Left colon (tissue), 2 donors: ENCODE results near the gene DSPP. TPM values are rescaled to one million over a fixed set of nuclear protein-coding genes. Genes with fewer than 3 reads are reported as not detected.
A peak's percentile ranks its signal among the peaks of the same experiment; 100 is the strongest.

ENCODE experiments used
- ATAC-seq: fragments of 200-7000 bp; cut with Tn5 transposase; one replicate; pipeline ENCODE4 v1.9.1; 2020; ENCODE audit warnings: mild to moderate bottlenecking, moderate library complexity
- DNase-seq, 2 donors: peaks; one replicate each; pipeline ENCODE4 v3.0.0-alpha.2; 2020
- intact Hi-C, 2 donors: fragments of 100-400 bp; cut with DNase I in 1 of 2; cut with micrococcal nuclease in 1 of 2; formaldehyde crosslinking; loops; one replicate each; pipeline versions ENCODE4 v1.11.2 to v1.14.0; 2022; cut with DNase I, micrococcal nuclease
- total RNA-seq, 2 donors: library from RNA; stranded (reverse); fragmentation: NEBNext Ultra II Directional; extraction: Animal tissue kit (Norgen Biotek cat#: 25700); gene quantifications; one replicate each; pipeline ENCODE4 v1.2.1, GENCODE V29; 2021
- donor health status: DM: no; HTN: no; CAD: no.
- donor health status: DM: yes; HTN: yes; CAD: no.

The DSPP gene
- total RNA-seq, 2 donors from 2014 or later = not detected

- intact Hi-C loops = no loop called here
- no peak for DNase-seq
- ATAC-seq = no peak
Measured at GRCh38 chr4:87620491-87620890, 12.2 kb downstream of the DSPP start.

- ATAC-seq (no peak), DNase-seq (no peak)
- intact Hi-C loops = no loop called here
Measured at GRCh38 chr4:87622303-87622702, 14.0 kb downstream of the DSPP start.

- no peak for ATAC-seq
- DNase-seq = no peak
- intact Hi-C loops = no loop called here
Measured at GRCh38 chr4:87624698-87625097, 16.4 kb downstream of the DSPP start.

GRCh38 chr4:87631668-87632067 is 23.3 kb downstream of the DSPP start:
- ATAC-seq (no peak), DNase-seq (no peak)
- intact Hi-C loops = no loop called here

- DNase-seq (no peak), ATAC-seq (no peak)
- intact Hi-C loops = no loop called here
Measured at GRCh38 chr4:87632469-87632868, 24.1 kb downstream of the DSPP start.

- intact Hi-C loops = no loop called here
- ATAC-seq (no peak), DNase-seq (no peak)
Measured at GRCh38 chr4:87633243-87633642, 24.9 kb downstream of the DSPP start.

- ATAC-seq (no peak), DNase-seq (no peak)
- intact Hi-C loops = no loop called here
Measured at GRCh38 chr4:87644286-87644685, 36.0 kb downstream of the DSPP start.

GRCh38 chr4:87649980-87650379 is 41.7 kb downstream of the DSPP start, which contains the start of gene DMP1:
TSS of gene DMP1 (plus strand) at chr4:87650280. CDS start at chr4:87656493, 6,213 bp downstream.
- ATAC-seq (no peak), DNase-seq (no peak)
- intact Hi-C loops = no loop called here

GRCh38 chr4:87650938-87651337 is 42.6 kb downstream of the DSPP start:
- intact Hi-C loops = no loop called here
- no peak for DNase-seq
- ATAC-seq = no peak

- no peak for DNase-seq
- ATAC-seq = no peak
- intact Hi-C loops = no loop called here
Measured at GRCh38 chr4:87651941-87652340, 43.6 kb downstream of the DSPP start.

GRCh38 chr4:87654487-87655044 is 46.2 kb downstream of the DSPP start:
- intact Hi-C loops = no loop called here
- DNase-seq (no peak), ATAC-seq (no peak)

- ATAC-seq (no peak), DNase-seq (no peak)
- intact Hi-C loops = no loop called here
Measured at GRCh38 chr4:87657525-87657924, 49.2 kb downstream of the DSPP start.

- intact Hi-C loops = no loop called here
- DNase-seq = no peak
- peak; percentile 59 for ATAC-seq
Measured at GRCh38 chr4:87659247-87659931, 51.1 kb downstream of the DSPP start.

GRCh38 chr4:87662871-87663270 is 54.5 kb downstream of the DSPP start:
- no peak for DNase-seq
- intact Hi-C loops = no loop called here
- no peak for ATAC-seq

Other genes with a start within 250 kb of the DSPP start
- gene HSD17B11, start 217.3 kb upstream of the DSPP start, total RNA-seq = 100 to 1,000 TPM; 243 to 253 TPM
- 10 to 100 TPM; 27.8 to 35.9 TPM for gene NUDT9, start 186.0 kb upstream of the DSPP start, total RNA-seq
- 10 to 100 TPM; 31.8 to 97.8 TPM for gene SPARCL1, start 79.2 kb upstream of the DSPP start, total RNA-seq
- gene DMP1, start 41.8 kb downstream of the DSPP start, total RNA-seq = not detected
- gene IBSP, start 191.0 kb downstream of the DSPP start, total RNA-seq = not detected
- gene MEPE, start 224.4 kb downstream of the DSPP start, total RNA-seq = not detected